Breast epithelium (tissue), 3 donors: ENCODE results near the gene AHRR.

Experiments used
- POLR2A ChIP-seq: fragments of 450-650 bp; IDR thresholded peaks from one replicate; pipeline ENCODE4 v1.6.1; 2016; ENCODE audit warnings: antibody characterized with exemption, mild to moderate bottlenecking, moderate library complexity
- POLR2AphosphoS5 ChIP-seq, 3 donors: sonication (generic); formaldehyde crosslinking; IDR thresholded peaks; one replicate each; pipeline ENCODE4 v1.6.1; 2017; ENCODE audit warnings: antibody characterized with exemption in 3 of 3
- TF ChIP-seq, protein P1 (sequence below), 3 donors: fragments of 450-650 bp; IDR thresholded peaks; one replicate each; pipeline ENCODE4 v1.5.1; 2016 to 2017; ENCODE audit warnings: antibody characterized with exemption in 3 of 3, mild to moderate bottlenecking in 3 of 3, moderate library complexity in 3 of 3

DNA sequence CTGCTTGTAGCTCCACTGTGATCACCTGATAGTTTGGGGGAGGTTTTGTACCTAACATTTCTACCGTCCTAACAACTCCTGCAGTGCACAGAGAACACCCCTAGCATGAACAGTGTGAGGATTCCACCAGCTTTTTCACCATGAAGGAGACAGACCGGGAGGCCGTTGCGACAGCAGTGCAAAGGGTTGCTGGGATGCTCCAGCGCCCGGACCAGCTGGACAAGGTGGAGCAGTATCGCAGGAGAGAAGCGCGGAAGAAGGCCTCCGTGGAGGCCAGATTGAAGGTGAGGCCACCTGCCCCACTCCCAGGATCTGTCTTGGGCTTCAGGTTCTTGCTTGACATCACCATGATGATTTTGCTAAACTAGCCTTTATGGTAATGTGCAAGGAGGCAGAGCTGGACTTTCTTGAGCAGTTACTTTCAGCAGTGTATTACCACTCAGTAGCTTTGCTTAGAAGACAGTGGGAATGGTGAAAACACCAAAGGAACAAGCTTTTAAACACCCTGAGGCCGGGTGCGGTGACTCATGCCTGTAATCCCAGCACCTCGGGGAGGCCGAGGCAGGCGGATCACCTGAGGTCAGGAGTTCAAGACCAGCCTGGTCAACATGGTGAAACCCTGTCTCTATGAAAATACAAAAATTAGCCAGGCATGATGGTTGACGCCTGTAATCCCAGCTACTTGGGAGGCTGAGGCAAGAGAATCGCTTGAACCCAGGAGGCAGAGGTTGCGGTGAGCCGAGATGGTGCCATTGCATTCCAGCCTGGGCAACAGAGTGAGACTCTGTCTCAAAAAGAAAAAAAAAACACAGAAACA lies 124.8 kb downstream of the AHRR start:
- TF ChIP-seq POLR2A (no peak), POLR2AphosphoS5 (IDR thresholded peaks at IDR 0.05) (no peak)
- TF ChIP-seq, protein P1, sequence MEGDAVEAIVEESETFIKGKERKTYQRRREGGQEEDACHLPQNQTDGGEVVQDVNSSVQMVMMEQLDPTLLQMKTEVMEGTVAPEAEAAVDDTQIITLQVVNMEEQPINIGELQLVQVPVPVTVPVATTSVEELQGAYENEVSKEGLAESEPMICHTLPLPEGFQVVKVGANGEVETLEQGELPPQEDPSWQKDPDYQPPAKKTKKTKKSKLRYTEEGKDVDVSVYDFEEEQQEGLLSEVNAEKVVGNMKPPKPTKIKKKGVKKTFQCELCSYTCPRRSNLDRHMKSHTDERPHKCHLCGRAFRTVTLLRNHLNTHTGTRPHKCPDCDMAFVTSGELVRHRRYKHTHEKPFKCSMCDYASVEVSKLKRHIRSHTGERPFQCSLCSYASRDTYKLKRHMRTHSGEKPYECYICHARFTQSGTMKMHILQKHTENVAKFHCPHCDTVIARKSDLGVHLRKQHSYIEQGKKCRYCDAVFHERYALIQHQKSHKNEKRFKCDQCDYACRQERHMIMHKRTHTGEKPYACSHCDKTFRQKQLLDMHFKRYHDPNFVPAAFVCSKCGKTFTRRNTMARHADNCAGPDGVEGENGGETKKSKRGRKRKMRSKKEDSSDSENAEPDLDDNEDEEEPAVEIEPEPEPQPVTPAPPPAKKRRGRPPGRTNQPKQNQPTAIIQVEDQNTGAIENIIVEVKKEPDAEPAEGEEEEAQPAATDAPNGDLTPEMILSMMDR (IDR thresholded peaks at IDR 0.05) = no peak
